IPS-18c (cell line): ENCODE results near the gene EDNRA.

Experiments
- H3K4me3 ChIP-seq: 2 replicates; pipeline ENCODE4 v1.7.0; 2013; ENCODE audit warnings: low read depth, mild to moderate bottlenecking, low read length, moderate library complexity; ENCODE audit not compliant: insufficient read depth
- H3K9me3 ChIP-seq: one replicate; pipeline ENCODE4 v1.6.1; 2013; ENCODE audit warnings: mild to moderate bottlenecking, low read length, moderate library complexity; ENCODE audit not compliant: control insufficient read depth, insufficient read depth

Gene EDNRA

DNA sequence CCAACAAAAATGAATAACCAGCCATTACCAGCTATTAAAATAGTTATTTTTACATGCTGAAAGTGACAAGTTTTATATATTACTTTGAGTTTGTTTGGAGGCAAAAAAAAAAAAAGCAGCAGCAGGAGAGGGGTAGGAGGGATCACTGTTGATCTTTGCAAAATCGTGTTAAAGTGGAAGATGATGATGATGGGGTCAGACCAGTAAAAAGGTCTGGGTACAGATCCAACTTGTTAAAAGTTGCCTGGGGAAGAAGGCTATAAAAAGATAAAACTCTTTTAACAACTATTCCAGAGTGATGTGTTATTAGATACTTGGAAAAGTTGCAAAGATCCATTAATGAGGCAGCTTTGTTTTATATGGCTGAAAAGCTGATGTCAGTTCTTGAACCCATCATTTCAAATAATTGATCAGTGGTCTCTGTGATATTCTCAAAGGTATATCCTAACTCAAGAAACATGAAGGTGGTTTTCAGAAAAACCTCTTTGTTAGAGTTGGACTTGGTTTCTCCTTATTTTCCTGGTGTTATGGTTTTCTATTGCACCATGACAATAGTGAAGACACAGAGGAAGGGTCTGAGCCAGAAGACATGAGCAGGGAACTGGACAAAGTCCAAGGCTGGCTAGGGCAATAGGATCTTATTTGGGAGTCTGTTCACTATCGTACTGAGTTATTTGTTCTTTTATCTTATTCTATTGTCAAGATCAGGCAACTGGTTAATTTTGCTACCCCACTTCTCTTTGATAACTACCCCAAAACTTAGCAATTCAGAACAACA lies 44.8 kb downstream of the EDNRA start:
- Histone ChIP-seq H3K9me3 (no peaks in the 10 kb centered on the region), H3K4me3 (no peak overlapping the region)

DNA sequence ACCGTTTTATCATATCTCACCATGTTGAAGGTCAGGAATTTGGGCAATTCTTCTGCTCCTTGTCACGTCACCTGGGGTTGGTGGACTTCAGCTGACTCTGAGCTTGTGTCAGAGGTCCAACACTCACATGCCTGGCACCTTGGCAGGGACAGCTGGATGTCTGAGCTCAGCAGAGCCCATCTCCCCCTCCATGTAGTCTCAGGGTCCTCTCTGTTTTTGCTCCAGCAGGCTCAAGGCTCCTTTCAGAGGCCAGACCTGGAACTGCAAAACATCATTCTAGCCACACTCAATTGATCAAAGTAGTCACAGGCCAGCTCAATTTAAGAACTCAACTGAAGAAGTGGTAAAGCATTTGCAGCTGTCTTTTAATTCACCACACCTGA lies 45.4 kb downstream of the EDNRA start:
- no peak overlapping the region for H3K4me3 ChIP-seq
- H3K9me3 ChIP-seq = no peaks in the 10 kb centered on the region

DNA sequence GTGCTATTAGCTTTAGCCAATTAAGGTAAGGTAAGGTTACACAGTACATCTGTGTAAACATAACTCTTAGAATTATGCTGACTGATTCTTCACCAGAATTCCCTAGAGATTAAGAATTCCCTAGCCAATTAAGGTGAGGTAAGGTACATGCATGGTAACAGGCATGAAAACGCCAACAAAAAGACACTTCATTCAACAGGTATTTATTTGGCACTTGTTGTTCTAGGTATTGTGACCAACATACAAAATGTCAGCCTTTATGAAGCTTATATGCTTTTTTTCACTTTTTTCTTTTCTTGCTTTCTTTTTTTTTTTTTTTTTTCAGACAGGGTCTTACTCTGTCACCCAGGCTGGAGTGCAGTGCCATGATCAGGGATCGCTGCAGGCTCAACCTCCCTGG lies 47.2 kb downstream of the EDNRA start:
- no peaks in the 10 kb centered on the region for H3K9me3 ChIP-seq
- no peak overlapping the region for H3K4me3 ChIP-seq

DNA sequence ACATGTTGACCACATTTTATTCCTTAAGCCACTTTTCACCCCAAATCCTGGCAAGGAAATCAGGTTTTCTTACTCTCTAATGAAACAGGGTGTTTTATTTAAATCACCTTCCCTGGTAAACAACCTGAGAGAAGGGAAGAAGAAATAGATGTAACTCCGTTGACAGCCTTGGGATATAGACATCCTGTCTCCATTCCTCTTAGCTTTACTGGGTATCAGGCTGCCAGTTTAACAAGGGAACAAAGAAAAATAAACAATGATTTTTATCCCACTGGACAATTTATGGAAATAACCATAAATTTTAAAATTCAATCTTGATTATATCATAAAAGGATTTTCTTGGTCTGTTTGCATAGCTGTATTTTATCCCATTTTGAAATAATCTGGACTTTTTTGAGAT lies 49.2 kb downstream of the EDNRA start:
- no peaks in the 10 kb centered on the region for H3K9me3 ChIP-seq
- H3K4me3 ChIP-seq = no peak overlapping the region

DNA sequence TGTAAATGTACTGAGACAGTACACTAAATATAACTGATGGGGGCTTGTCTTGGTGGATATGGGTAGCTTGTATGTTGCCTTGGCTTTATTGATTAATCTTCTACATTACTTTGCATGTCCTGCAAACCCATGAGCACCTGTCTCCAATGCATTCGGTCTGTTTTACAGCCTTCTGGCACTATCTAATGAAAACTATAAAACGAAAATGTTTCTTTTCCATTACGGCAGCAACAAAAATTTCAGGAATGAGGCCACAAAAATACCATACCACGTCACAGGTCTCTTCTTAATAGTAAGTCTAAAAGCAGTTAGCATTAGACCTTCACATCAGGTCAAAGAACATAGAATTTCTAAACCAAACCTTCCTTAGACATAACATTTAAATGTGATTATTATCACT lies 49.8 kb downstream of the EDNRA start:
- no peak overlapping the region for H3K4me3 ChIP-seq
- H3K9me3 ChIP-seq = no peaks in the 10 kb centered on the region

DNA sequence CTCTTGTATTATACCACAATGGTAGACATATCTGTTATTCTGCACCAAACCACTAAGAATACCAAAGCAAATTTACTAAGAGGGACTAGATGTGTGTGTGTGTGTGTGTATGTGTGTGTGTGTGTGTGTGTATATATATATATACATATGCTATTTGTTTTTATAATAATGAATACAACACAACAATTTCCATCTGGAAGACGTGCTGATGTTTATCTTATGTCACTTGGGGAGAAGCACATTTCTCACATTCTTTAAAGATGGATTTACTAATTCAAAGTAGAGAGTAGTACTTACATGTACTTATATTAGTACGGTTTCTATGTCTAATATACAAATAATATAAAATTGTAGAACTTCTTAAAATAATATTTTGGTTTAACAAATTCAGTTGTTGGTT lies 52.0 kb downstream of the EDNRA start:
- H3K9me3 ChIP-seq = peaks cover 2% of the 10 kb centered on the region
- no peak overlapping the region for H3K4me3 ChIP-seq

DNA sequence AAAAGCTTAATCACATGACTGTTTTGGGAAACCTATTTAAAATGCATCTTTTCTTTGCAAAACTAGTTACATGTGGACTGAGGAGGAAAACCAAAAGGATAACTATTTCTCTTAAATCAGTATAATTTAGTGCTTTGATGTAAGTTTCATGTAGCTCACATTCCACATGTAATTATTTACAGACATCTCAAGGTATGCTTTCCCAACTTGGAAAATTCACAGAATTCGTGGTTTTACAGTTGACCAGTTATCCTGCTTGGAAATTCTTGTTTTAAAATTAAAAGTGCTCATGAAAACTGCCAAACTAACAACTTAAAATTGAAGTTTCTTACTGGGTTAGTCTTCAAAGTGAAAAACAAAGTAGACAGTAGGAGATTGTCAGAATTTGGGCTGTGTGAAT lies 52.4 kb downstream of the EDNRA start:
- peaks cover 2% of the 10 kb centered on the region for H3K9me3 ChIP-seq
- H3K4me3 ChIP-seq = no peak overlapping the region

DNA sequence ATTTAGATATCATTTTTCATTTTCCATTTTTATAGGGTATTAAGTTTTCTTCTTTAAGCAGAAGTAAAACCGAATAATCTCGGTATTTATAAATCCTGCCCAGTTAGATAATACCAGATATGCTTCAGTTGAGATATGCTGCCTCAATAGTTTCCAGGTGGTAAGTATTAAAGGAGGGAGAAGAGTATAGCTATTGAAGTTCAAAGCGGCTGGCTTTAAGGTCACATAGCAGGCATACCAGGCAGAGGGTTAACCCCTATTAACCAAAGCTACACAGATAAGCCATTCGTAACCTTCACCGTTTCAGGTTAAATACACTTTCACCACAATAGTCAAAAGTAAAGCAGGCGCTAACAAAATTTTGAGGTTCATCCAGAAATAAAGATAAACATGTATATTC lies 54.2 kb downstream of the EDNRA start:
- peaks cover 2% of the 10 kb centered on the region for H3K9me3 ChIP-seq
- H3K4me3 ChIP-seq = no peak overlapping the region

DNA sequence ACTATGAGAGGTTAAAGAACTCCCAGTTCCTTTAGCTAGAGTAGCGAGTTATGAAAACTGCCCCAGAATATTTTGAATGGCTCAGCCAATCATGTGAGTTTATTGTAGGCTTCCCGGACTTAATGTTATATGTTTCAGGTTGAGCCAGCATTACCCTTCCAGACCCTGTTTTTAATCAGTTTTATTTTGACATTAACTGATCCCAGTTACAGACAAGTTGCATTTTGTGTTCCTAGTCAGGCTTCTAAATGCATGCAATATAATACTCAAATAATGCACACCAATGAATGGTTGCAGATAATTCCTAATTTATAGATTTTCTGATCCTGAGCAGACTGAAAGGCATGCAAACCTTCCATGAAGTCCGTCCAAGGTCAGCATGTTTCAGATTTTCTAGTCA lies 57.8 kb downstream of the EDNRA start:
- H3K9me3 ChIP-seq = peaks cover 2% of the 10 kb centered on the region

DNA sequence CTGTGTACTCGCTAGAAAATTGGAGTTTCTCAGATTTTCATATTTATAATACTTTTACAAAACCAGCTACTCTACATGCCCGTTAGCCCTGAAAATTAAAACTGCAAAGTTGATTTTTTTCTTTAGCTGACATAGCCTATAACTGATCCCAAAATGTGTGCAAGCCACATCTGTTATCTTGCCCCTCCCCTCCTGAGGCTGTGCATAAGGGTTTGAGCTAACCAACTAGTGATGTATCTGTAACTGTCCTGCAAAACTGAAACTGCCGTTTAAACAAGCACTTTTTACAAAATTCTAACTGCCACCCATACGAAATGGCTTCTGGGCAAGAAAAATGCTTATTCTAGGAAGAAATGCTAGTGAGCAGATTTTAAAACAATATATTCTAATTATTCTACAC lies 59.1 kb downstream of the EDNRA start:
- Histone ChIP-seq H3K4me3 (no peak overlapping the region), H3K9me3 (peaks cover 2% of the 10 kb centered on the region)

More for the DNA sequence above, 57.8 kb downstream of the EDNRA start:
- H3K4me3 ChIP-seq = no peak overlapping the region

DNA sequence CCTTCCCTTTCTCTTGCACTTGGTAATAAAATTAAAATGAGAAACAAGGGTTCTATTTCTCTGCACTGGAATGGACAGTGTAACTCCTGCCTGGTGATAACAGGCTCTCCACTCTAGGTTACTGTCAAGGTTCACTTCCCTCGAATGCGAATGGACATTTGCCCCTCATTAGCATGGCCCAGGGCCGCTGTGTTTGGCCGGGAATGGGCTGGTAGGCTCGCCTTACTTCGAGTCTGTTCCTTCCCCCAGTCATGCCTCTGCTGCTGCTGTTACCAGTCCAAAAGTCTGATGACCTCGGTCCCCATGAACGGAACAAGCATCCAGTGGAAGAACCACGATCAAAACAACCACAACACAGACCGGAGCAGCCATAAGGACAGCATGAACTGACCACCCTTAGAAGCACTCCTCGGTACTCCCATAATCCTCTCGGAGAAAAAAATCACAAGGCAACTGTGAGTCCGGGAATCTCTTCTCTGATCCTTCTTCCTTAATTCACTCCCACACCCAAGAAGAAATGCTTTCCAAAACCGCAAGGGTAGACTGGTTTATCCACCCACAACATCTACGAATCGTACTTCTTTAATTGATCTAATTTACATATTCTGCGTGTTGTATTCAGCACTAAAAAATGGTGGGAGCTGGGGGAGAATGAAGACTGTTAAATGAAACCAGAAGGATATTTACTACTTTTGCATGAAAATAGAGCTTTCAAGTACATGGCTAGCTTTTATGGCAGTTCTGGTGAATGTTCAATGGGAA lies 61.5 kb downstream of the EDNRA start:
- no peaks in the 10 kb centered on the region for H3K9me3 ChIP-seq
- no peak overlapping the region for H3K4me3 ChIP-seq

DNA sequence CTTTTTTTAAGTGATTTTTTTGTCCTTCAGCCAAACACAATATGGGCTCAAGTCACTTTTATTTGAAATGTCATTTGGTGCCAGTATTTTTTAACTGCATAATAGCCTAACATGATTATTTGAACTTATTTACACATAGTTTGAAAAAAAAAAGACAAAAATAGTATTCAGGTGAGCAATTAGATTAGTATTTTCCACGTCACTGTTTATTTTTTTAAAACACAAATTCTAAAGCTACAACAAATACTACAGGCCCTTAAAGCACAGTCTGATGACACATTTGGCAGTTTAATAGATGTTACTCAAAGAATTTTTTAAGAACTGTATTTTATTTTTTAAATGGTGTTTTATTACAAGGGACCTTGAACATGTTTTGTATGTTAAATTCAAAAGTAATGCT lies 62.1 kb downstream of the EDNRA start:
- Histone ChIP-seq H3K4me3 (no peak overlapping the region), H3K9me3 (no peaks in the 10 kb centered on the region)

DNA sequence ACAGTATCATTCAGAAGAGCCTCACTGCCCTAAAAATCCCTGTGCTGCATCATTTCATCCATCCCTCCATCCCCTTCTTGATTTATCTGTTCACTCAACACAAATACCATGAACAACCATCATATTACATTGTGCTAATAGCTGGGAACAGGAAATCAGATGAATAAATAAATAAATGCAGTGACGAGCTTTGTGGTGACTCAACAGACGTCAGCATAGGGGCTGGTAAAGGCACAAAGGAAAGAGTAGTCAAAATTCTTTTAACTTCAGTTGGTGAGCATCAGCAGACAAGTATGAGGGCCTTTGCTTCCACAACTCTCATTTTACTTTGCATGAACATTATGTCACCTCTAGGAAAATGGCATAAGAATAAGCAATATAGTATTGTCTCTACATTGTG lies 65.5 kb downstream of the EDNRA start:
- no peak overlapping the region for H3K4me3 ChIP-seq

DNA sequence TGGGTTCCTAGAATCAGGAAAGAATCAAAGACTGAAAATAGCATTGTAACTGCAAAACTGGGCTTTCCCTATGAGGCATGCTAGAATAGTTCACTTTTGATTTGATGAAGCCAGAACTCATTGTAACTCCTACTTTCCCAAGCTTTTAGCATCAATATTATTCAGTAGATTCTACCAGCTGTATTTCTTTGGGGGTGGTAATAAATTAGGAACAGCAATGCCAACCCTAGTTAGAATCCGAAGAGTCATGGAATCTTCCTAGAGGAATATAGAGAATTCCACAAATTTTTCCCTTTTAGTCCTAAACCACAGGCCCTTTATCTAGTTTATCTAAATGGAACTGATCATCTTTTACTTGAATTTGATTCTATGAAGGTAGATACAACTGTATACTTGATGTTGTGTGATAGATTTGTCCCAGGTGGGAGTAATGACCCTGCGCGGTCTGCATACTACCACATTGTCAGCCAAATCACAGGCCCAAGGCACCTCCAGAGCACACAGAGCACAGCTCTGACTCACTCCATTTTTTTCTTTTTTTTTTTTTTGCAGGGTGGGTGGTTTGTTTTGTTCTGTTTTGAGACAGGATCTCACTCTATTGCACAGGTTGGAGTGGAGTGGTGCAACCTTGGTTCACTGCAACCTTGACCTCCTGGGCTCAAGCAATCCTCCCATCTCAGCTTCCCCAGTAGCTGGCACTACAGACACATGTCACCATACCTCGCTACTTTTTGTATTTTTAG lies 66.6 kb downstream of the EDNRA start:
- Histone ChIP-seq H3K9me3 (no peaks in the 10 kb centered on the region), H3K4me3 (no peak overlapping the region)

More for the DNA sequence above, 65.5 kb downstream of the EDNRA start:
- no peaks in the 10 kb centered on the region for H3K9me3 ChIP-seq

DNA sequence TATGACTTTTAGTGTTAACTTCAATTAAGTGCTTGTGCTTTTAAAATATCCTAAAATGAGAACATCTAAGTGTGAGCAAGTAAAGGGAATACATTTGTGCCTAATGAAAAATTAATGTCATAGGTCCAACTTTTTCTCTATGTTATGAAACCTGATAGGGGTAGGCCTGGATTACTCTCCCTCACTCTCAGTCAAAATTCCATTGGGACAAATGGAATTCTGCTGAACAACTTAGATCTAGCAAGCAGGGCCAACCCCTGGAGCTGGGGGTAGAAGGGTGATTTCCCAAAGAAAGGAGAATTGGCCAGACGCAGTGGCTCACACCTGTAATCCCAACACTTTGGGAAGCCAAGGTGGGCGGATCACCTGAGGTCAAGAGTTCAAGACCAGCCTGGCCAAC lies 67.4 kb downstream of the EDNRA start:
- Histone ChIP-seq H3K9me3 (peaks cover 4% of the 10 kb centered on the region), H3K4me3 (no peak overlapping the region)

DNA sequence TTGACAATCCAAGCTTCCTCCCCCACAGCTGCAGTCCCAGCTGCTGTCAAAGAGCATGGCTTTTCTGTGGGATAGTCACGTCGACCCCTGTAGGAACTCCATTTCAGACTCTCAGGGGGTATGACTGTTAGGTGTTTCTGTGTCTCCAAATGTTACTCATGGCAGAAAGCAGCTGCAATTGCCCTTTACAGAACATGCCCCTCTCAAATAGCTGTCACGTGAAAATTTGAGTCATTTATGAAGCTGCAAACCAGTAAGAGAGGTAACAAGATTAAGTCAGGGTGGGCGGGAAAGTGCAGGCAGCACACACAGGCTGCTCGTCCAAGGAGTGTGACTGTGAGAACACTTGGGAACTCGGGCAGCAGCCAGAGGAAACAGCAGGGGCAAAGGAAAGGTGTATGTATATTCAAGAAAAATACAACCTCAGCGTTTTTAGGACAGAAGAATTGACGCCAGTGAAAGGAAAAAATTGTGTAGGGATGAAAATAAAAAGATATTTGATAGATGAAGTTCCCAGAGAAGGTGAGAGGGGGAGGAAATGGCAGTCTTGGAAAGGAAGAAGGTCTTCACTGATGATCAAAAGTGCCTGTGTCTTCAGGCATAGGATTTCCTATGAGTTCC lies 69.8 kb downstream of the EDNRA start:
- peaks cover 4% of the 10 kb centered on the region for H3K9me3 ChIP-seq
- H3K4me3 ChIP-seq = no peak overlapping the region

DNA sequence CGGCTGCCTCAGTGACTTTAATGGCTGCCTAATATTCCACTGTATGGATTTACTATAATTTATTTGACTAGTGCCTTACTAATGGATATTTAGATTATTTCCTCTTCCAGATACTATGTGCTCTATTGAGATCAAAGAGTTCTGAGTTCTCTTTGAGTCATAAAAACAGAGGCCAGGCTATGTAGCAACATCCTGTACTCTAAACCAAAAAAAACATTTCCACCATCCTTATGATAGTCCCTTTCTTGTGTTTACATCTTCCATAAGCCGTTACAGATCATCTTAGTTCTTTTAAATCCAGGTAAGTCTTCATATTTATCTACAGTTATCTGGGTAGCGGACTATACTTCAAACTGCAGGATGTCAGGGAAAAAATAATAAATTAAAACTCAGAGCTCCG lies 79.7 kb downstream of the EDNRA start:
- no peaks in the 10 kb centered on the region for H3K9me3 ChIP-seq
- no peak overlapping the region for H3K4me3 ChIP-seq
